GM19397 (cell line): ENCODE data around the gene CEP85.
"Not testable (repeated sequence)": the region's sequence is repeated elsewhere in the genome, so short reads cannot be mapped to it uniquely, and the experiment has no call there.

Experiments
- ATAC-seq: cut with Tn5 transposase; IDR thresholded peaks from one replicate; pipeline ENCODE4 v1.9.1; 2021; ENCODE audit warnings: mild to moderate bottlenecking, moderate library complexity; ENCODE audit not compliant: unreplicated experiment

CEP85 gene

GRCh38 chr1:26220199-26220912 lies 13.6 kb upstream of the CEP85 start:
- ATAC-seq: no peak

GRCh38 chr1:26221094-26221493 lies 12.9 kb upstream of the CEP85 start:
- no peak for ATAC-seq

GRCh38 chr1:26224606-26225005 lies 9.4 kb upstream of the CEP85 start:
- ATAC-seq: no peak

GRCh38 chr1:26225033-26225831 lies 8.8 kb upstream of the CEP85 start:
- no peak for ATAC-seq

GRCh38 chr1:26230682-26231081 lies 3.3 kb upstream of the CEP85 start:
- ATAC-seq: not testable (repeated sequence)

GRCh38 chr1:26234644-26235370 lies 807 bp downstream of the CEP85 start:
- ATAC-seq: no peak

GRCh38 chr1:26237230-26237966 lies 3.4 kb downstream of the CEP85 start:
- no peak for ATAC-seq

GRCh38 chr1:26239936-26240335 lies 5.9 kb downstream of the CEP85 start:
- ATAC-seq: no peak

GRCh38 chr1:26252718-26253117 lies 18.7 kb downstream of the CEP85 start:
- ATAC-seq: no peak

- no peak for ATAC-seq
Observed at GRCh38 chr1:26254404-26254803, 20.4 kb downstream of the CEP85 start.

GRCh38 chr1:26257222-26257621 lies 23.2 kb downstream of the CEP85 start:
- ATAC-seq: no peak

GRCh38 chr1:26259005-26259404 lies 25.0 kb downstream of the CEP85 start:
- no peak for ATAC-seq

GRCh38 chr1:26259578-26259977 lies 25.6 kb downstream of the CEP85 start:
- ATAC-seq: no peak

- ATAC-seq: no peak
Observed at GRCh38 chr1:26263212-26263611, 29.2 kb downstream of the CEP85 start.

- no peak for ATAC-seq
Observed at GRCh38 chr1:26265405-26265804, 31.4 kb downstream of the CEP85 start.

- ATAC-seq: no peak
Observed at GRCh38 chr1:26268290-26269197, 34.5 kb downstream of the CEP85 start.

- ATAC-seq: no peak
Observed at GRCh38 chr1:26269198-26269550, 35.2 kb downstream of the CEP85 start.

- no peak for ATAC-seq
Observed at GRCh38 chr1:26274801-26275425, 40.9 kb downstream of the CEP85 start.

- no peak for ATAC-seq
Observed at GRCh38 chr1:26275580-26276431, 41.8 kb downstream of the CEP85 start.
